SK-N-SH (cell line): ENCODE data around the gene RMDN3. TPM values are rescaled to one million over a fixed set of nuclear protein-coding genes. Genes with fewer than 3 reads are reported as not detected.

Source experiments
- CTCF ChIA-PET: fragments of 300-600, 350-600 bp; formaldehyde crosslinking; extraction: SDS; loops from one replicate; lab custom pipeline; 2021; lab: Yijun Ruan, JAX
- POLR2A ChIA-PET: fragments of 350-600 bp; sonication (Branson Sonifier 250); formaldehyde crosslinking; extraction: SDS; loops from one replicate; lab custom pipeline; 2020; ENCODE audit warnings: antibody characterized with exemption, inconsistent platforms; lab: Yijun Ruan, JAX
- DNase-seq: peaks from one replicate; pipeline ENCODE4 v3.0.0; 2012
- H2AFZ ChIP-seq: fragments of 200-600 bp; sonication (generic); 2 replicates; pipeline ENCODE4 v1.8.1; 2016; ENCODE audit warnings: antibody characterized with exemption, mild to moderate bottlenecking, low read depth
- H3F3A ChIP-seq: fragments of 200-600 bp; sonication (generic); replicated peaks from 2 replicates; pipeline ENCODE3; 2016; ENCODE audit warnings: antibody characterized with exemption, mild to moderate bottlenecking; ENCODE audit not compliant: insufficient read depth
- H3K27ac ChIP-seq, 2 experiments: fragments of 200-500 bp in 1 of 2; fragments of 200-600 bp in 1 of 2; sonication (Bioruptor generic) in 1 of 2; sonication (generic), shearing (Covaris generic) in 1 of 2; 2 replicates each; pipeline versions ENCODE4 v1.5.1 to v1.6.1; 2014 to 2016; ENCODE audit warnings: low read depth in 2 of 2, inconsistent platforms in 1 of 2, low read length in 1 of 2, mild to moderate bottlenecking in 1 of 2, mixed read lengths in 1 of 2
- H3K27me3 ChIP-seq: fragments of 200-600 bp; sonication (generic), shearing (Covaris generic); 2 replicates; pipeline ENCODE4 v1.6.1; 2016; ENCODE audit warnings: mixed run types; ENCODE audit not compliant: insufficient read depth
- H3K36me3 ChIP-seq, 2 experiments: fragments of 200-500 bp in 1 of 2; fragments of 200-600 bp in 1 of 2; sonication (Bioruptor generic) in 1 of 2; sonication (generic) in 1 of 2; replicated peaks in 1 of 2; 2 replicates each; pipeline versions ENCODE3 to v1.5.1; 2014 to 2016; ENCODE audit warnings: low read length in 1 of 2, mild to moderate bottlenecking in 1 of 2; ENCODE audit not compliant: insufficient read depth in 2 of 2, control insufficient read depth in 1 of 2
- H3K4me1 ChIP-seq, 2 experiments: fragments of 200-500 bp in 1 of 2; fragments of 200-600 bp in 1 of 2; sonication (Bioruptor generic) in 1 of 2; sonication (generic), shearing (Covaris generic) in 1 of 2; 2 replicates each; pipeline versions ENCODE4 v1.5.1 to v1.6.1; 2014 to 2016; ENCODE audit warnings: low read depth in 1 of 2, low read length in 1 of 2, mixed run types in 1 of 2; ENCODE audit not compliant: insufficient read depth in 2 of 2, control insufficient read depth in 1 of 2
- H3K4me2 ChIP-seq: fragments of 200-600 bp; sonication (generic), shearing (Covaris generic); 2 replicates; pipeline ENCODE4 v1.6.1; 2017; ENCODE audit warnings: mixed run types
- H3K4me3 ChIP-seq, 2 experiments: fragments of 200-500 bp in 1 of 2; fragments of 200-600 bp in 1 of 2; sonication (Bioruptor generic) in 1 of 2; sonication (generic), shearing (Covaris generic) in 1 of 2; 2 replicates each; pipeline versions ENCODE4 v1.5.1 to v1.8.1; 2014 to 2016; ENCODE audit warnings: low read depth in 2 of 2, inconsistent platforms in 1 of 2, low read length in 1 of 2, mild to moderate bottlenecking in 1 of 2, mixed read lengths in 1 of 2, moderate library complexity in 1 of 2
- H3K79me2 ChIP-seq: fragments of 200-600 bp; sonication (generic); 2 replicates; pipeline ENCODE4 v1.8.1; 2017; ENCODE audit warnings: mild to moderate bottlenecking; ENCODE audit not compliant: insufficient read depth
- H3K9ac ChIP-seq: fragments of 200-600 bp; sonication (generic); 2 replicates; pipeline ENCODE4 v1.6.1; 2017; ENCODE audit warnings: mixed run types
- H3K9me2 ChIP-seq: fragments of 200-600 bp; sonication (generic); 2 replicates; pipeline ENCODE4 v1.6.1; 2017; ENCODE audit warnings: mixed run types
- H3K9me3 ChIP-seq: fragments of 200-600 bp; sonication (generic); 2 replicates; pipeline ENCODE4 v1.6.1; 2017; ENCODE audit warnings: mixed run types, mild to moderate bottlenecking, moderate library complexity
- H4K20me1 ChIP-seq: fragments of 200-600 bp; sonication (generic); 2 replicates; pipeline ENCODE4 v1.6.1; 2017; ENCODE audit warnings: mild to moderate bottlenecking, mixed run types; ENCODE audit not compliant: insufficient read depth
- CHD2 ChIP-seq: fragments of 150-350 bp; IDR thresholded peaks from 2 replicates; pipeline ENCODE4 v1.6.1; 2018; ENCODE audit warnings: low read length; ENCODE audit not compliant: partially characterized antibody
- ELF1 ChIP-seq: IDR thresholded peaks from 2 replicates; pipeline ENCODE4 v1.4.0; 2012
- EP300 ChIP-seq, 2 experiments: IDR thresholded peaks; 2 replicates each; pipeline versions ENCODE4 v1.4.0 to v1.6.1; 2012; ENCODE audit warnings: borderline replicate concordance in 1 of 2, low read depth in 1 of 2, low read length in 1 of 2
- EZH2phosphoT487 ChIP-seq: fragments of 200-600 bp; sonication (generic); IDR thresholded peaks from 2 replicates; pipeline ENCODE4 v1.6.1; 2017; ENCODE audit warnings: low read depth, mixed run types, mild to moderate bottlenecking, antibody characterized with exemption, moderate library complexity, borderline replicate concordance
- FOSL2 ChIP-seq: IDR thresholded peaks from 2 replicates; pipeline ENCODE4 v1.4.0; 2012; ENCODE audit warnings: low read depth, mild to moderate bottlenecking, moderate library complexity, borderline replicate concordance
- FOXJ3 ChIP-seq: sonication (generic); formaldehyde crosslinking; IDR thresholded peaks from 2 replicates; pipeline ENCODE4 v1.5.1; 2020; ENCODE audit warnings: mild to moderate bottlenecking, missing genetic modification reagents
- FOXM1 ChIP-seq: IDR thresholded peaks from 2 replicates; pipeline ENCODE4 v1.4.0; 2012; ENCODE audit warnings: low read depth, mild to moderate bottlenecking
- GABPA ChIP-seq: IDR thresholded peaks from 2 replicates; pipeline ENCODE4 v1.4.0; 2012; ENCODE audit warnings: low read depth, mild to moderate bottlenecking
- GATA2 ChIP-seq: sonication (generic); formaldehyde crosslinking; IDR thresholded peaks from 2 replicates; pipeline ENCODE4 v1.5.0; 2020; ENCODE audit warnings: mild to moderate bottlenecking, missing genetic modification reagents
- JUND ChIP-seq: IDR thresholded peaks from 2 replicates; pipeline ENCODE4 v1.4.0; 2012
- MAX ChIP-seq: IDR thresholded peaks from 2 replicates; pipeline ENCODE4 v1.4.0; 2012; ENCODE audit warnings: low read depth
- MEF2A ChIP-seq: IDR thresholded peaks from 2 replicates; pipeline ENCODE4 v1.4.0; 2012; ENCODE audit warnings: low read depth, borderline replicate concordance
- MXI1 ChIP-seq: IDR thresholded peaks from 2 replicates; pipeline ENCODE4 v1.6.1; 2012; ENCODE audit warnings: mild to moderate bottlenecking, low read depth, low read length, improper control_type of control experiment
- RAD21 ChIP-seq: IDR thresholded peaks from 2 replicates; pipeline ENCODE4 v1.6.1; 2012; ENCODE audit warnings: mild to moderate bottlenecking, low read length
- RXRA ChIP-seq: IDR thresholded peaks from 2 replicates; pipeline ENCODE4 v1.4.0; 2012; ENCODE audit warnings: low read depth, mild to moderate bottlenecking, borderline replicate concordance
- SMC3 ChIP-seq: IDR thresholded peaks from 2 replicates; pipeline ENCODE4 v1.6.1; 2012; ENCODE audit warnings: low read depth, low read length, improper control_type of control experiment
- TAF1 ChIP-seq: IDR thresholded peaks from 2 replicates; pipeline ENCODE4 v1.6.1; 2012; ENCODE audit warnings: low read depth, mild to moderate bottlenecking, low read length, moderate library complexity, borderline replicate concordance
- TEAD4 ChIP-seq: IDR thresholded peaks from 2 replicates; pipeline ENCODE4 v1.4.0; 2012; ENCODE audit warnings: mild to moderate bottlenecking, borderline replicate concordance; ENCODE audit not compliant: insufficient read depth
- USF2 ChIP-seq: fragments of 150-350 bp; IDR thresholded peaks from 2 replicates; pipeline ENCODE4 v1.6.1; 2017; ENCODE audit warnings: antibody characterized with exemption, low read length, low read depth, borderline replicate concordance
- WGBS: methylation state at CpG from one replicate; pipeline ENCODE4 v1.1.6; 2017; ENCODE audit warnings: low lambda C conversion rate; 5-methylcytosine and 5-hydroxymethylcytosine counted together
- polyA plus RNA-seq, 3 experiments: library from polyadenylated mRNA; depleted of rRNA; stranded (reverse); fragments of >200 nt; gene quantifications; 2 replicates each; pipeline ENCODE4 v1.2.3, GENCODE V29; 2012
- TF ChIP-seq, protein P1 (sequence below): IDR thresholded peaks from 2 replicates; pipeline ENCODE4 v1.4.0; 2012; ENCODE audit warnings: low read depth, borderline replicate concordance
- TF ChIP-seq, protein P2 (sequence below): IDR thresholded peaks from 2 replicates; pipeline ENCODE4; 2012
- TF ChIP-seq, protein P3 (sequence below): fragments of 150-350 bp; IDR thresholded peaks from 2 replicates; pipeline ENCODE4 v1.6.1; 2016; ENCODE audit warnings: mild to moderate bottlenecking, low read depth, low read length

The RMDN3 gene
- polyA plus RNA-seq, 1 of the 3 experiments (the other 2 are of a cell fraction): 33.0 TPM

- Histone ChIP-seq H3K9ac (no peak overlapping the region), H3K4me1 (peaks cover 2 to 12% of the 10 kb centered on the region in 2 experiments; a peak in 3 of 4 replicates), H3F3A (no peaks in the 10 kb centered on the region), H3K9me2 (no peaks in the 10 kb centered on the region), H2AFZ (no peak overlapping the region), H3K27me3 (no peaks in the 10 kb centered on the region), H3K27ac (no peak overlapping the region), H3K79me2 (peaks cover 46% of the 10 kb centered on the region), H4K20me1 (peaks cover 23% of the 10 kb centered on the region), H3K4me2 (no peak overlapping the region), H3K36me3 (no peaks in the 10 kb centered on the region), H3K4me3 (no peak overlapping the region), H3K9me3 (no peaks in the 10 kb centered on the region)
- TF ChIP-seq RAD21: no peak
- no peak for TF ChIP-seq FOXM1
- TF ChIP-seq RXRA: no peak
- POLR2A ChIA-PET: no interaction called here
- WGBS: 83% methylated on average over 3 of the region's 3 CpGs
- no peak for DNase-seq
- CTCF ChIA-PET: interaction anchor here (1.1 to 31.8 kb wide), 8 partner anchors 17 to 448 kb away, joined by 3 to 555 read pairs (median 6); partner anchors contain the start of genes C15orf62, GCHFR, RMDN3 and VPS18
Observed at GRCh38 chr15:40785164-40785563, 30.1 kb upstream of the RMDN3 start.

GRCh38 chr15:40782609-40783227 is 27.7 kb upstream of the RMDN3 start:
- POLR2A ChIA-PET: interaction anchor here (0.7 to 1.5 kb wide), 5 partner anchors 25 to 88 kb away, joined by 3 to 8 read pairs (median 3); no protein-coding TSS in a partner anchor
- CTCF ChIA-PET: interaction anchor here (0.6 to 31.8 kb wide), 38 partner anchors 10 to 246 kb away, joined by 3 to 555 read pairs (median 4); partner anchors contain the start of genes C15orf62, DNAJC17, GCHFR and RAD51
- H3K27me3 ChIP-seq: no peaks in the 10 kb centered on the region
- H2AFZ ChIP-seq: no peak overlapping the region
- peaks cover 32% of the 10 kb centered on the region for H3K79me2 ChIP-seq
- 0 out of 4 replicates have a peak overlapping the region, but pooled peaks of 1 of the 2 experiments have one; percentile 16 for H3K4me3 ChIP-seq
- no peaks in the 10 kb centered on the region for H3F3A ChIP-seq
- peaks cover 19% of the 10 kb centered on the region for H4K20me1 ChIP-seq
- H3K4me1 ChIP-seq: peaks cover 2 to 10% of the 10 kb centered on the region in 2 experiments; a peak in 3 of 4 replicates
- H3K9me3 ChIP-seq: no peaks in the 10 kb centered on the region
- H3K9ac ChIP-seq: no peak overlapping the region
- no peaks in the 10 kb centered on the region for H3K9me2 ChIP-seq
- peak; percentile 81 for DNase-seq
- no peak overlapping the region for H3K4me2 ChIP-seq
- no peak overlapping the region for H3K27ac ChIP-seq
- H3K36me3 ChIP-seq: peaks cover 5 to 16% of the 10 kb centered on the region in 2 experiments
- WGBS: 55% methylated on average over 7 of the region's 8 CpGs
- TF ChIP-seq SMC3 (peak; percentile 93), MXI1 (no peak), ELF1 (no peak), TEAD4 (no peak), CHD2 (peak; percentile 27), USF2 (no peak), EP300 (IDR thresholded peaks at IDR 0.05; ENCODE audit: borderline replicate concordance in 1 of 2, low read depth in 1 of 2, low read length in 1 of 2) (no peak), GATA2 (CRISPR knock-in tag) (no peak), FOXJ3 (CRISPR knock-in tag) (no peak), FOXM1 (no peak), EZH2phosphoT487 (no peak), GABPA (no peak), RAD21 (peak; percentile 93), FOSL2 (no peak), JUND (no peak), MEF2A (no peak), TAF1 (no peak), MAX (no peak)
- TF ChIP-seq, protein P1, sequence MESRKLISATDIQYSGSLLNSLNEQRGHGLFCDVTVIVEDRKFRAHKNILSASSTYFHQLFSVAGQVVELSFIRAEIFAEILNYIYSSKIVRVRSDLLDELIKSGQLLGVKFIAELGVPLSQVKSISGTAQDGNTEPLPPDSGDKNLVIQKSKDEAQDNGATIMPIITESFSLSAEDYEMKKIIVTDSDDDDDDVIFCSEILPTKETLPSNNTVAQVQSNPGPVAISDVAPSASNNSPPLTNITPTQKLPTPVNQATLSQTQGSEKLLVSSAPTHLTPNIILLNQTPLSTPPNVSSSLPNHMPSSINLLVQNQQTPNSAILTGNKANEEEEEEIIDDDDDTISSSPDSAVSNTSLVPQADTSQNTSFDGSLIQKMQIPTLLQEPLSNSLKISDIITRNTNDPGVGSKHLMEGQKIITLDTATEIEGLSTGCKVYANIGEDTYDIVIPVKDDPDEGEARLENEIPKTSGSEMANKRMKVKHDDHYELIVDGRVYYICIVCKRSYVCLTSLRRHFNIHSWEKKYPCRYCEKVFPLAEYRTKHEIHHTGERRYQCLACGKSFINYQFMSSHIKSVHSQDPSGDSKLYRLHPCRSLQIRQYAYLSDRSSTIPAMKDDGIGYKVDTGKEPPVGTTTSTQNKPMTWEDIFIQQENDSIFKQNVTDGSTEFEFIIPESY: no peak
- TF ChIP-seq, protein P2, sequence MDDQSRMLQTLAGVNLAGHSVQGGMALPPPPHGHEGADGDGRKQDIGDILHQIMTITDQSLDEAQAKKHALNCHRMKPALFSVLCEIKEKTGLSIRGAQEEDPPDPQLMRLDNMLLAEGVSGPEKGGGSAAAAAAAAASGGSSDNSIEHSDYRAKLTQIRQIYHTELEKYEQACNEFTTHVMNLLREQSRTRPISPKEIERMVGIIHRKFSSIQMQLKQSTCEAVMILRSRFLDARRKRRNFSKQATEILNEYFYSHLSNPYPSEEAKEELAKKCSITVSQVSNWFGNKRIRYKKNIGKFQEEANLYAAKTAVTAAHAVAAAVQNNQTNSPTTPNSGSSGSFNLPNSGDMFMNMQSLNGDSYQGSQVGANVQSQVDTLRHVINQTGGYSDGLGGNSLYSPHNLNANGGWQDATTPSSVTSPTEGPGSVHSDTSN: no peak
- TF ChIP-seq, protein P3, sequence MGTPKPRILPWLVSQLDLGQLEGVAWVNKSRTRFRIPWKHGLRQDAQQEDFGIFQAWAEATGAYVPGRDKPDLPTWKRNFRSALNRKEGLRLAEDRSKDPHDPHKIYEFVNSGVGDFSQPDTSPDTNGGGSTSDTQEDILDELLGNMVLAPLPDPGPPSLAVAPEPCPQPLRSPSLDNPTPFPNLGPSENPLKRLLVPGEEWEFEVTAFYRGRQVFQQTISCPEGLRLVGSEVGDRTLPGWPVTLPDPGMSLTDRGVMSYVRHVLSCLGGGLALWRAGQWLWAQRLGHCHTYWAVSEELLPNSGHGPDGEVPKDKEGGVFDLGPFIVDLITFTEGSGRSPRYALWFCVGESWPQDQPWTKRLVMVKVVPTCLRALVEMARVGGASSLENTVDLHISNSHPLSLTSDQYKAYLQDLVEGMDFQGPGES: no peak
